Activated naive CD8-positive, alpha-beta T cell treated with anti-CD3 and anti-CD28 coated beads, Interleukin-2, amount 50 U/mL, for 24 hours (primary cell): Measurements from ENCODE around the gene RFFL.
"Not testable (repeated sequence)": the region's sequence is repeated elsewhere in the genome, so short reads cannot be mapped to it uniquely, and the experiment has no call there.

ENCODE experiments used
- ATAC-seq: fragments of 150-1000 bp; cut with Tn5 transposase; one replicate; pipeline ENCODE4 v1.10.0; 2021
- DNase-seq: peaks from one replicate; pipeline ENCODE4 v3.0.0; 2021
- H3K27ac Mint-ChIP-seq: one replicate; pipeline ENCODE4 v1.8.0; 2021; ENCODE audit warnings: mild to moderate bottlenecking, mixed read lengths
- H3K27me3 Mint-ChIP-seq: one replicate; pipeline ENCODE4 v1.8.0; 2021; ENCODE audit warnings: mixed read lengths
- H3K36me3 Mint-ChIP-seq: one replicate; pipeline ENCODE4 v1.8.0; 2021; ENCODE audit warnings: low read depth, mixed read lengths
- H3K4me1 Mint-ChIP-seq: one replicate; pipeline ENCODE4 v1.8.0; 2021; ENCODE audit warnings: mixed read lengths
- H3K4me3 Mint-ChIP-seq: one replicate; pipeline ENCODE4 v1.8.0; 2021; ENCODE audit warnings: mild to moderate bottlenecking, moderate library complexity, mixed read lengths
- H3K9me3 Mint-ChIP-seq: one replicate; pipeline ENCODE4 v1.8.0; 2021; ENCODE audit warnings: mixed read lengths

The RFFL gene

DNA sequence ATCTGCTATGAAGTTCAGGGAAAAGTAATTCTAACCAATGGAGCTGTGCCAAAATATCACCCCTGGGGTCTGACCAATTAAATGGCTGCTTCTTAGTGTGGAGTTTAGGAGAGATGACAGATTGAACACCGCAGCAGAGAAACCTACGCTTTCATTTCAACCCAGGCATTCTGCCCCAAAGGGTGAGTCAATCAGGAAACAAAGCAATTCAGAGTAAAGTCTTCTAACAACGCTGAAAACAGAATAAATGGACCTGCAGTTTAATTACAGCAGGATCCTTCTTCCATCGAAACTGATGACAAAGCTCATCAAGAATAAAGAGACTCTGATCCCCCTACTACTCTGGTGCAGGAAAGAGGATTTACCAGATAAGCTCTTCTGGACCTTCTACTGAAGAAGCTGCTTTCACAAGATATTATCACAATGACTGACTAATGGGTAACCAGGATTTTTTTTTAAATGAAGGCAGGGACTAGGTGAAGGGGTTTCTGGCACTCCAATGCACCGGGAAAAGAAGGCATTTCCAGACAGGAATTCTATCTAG lies 16.7 kb downstream of the RFFL start:
- Mint-ChIP-seq H3K4me3 (peak overlapping the region; percentile 62), H3K27me3 (no peaks in the 10 kb centered on the region), H3K9me3 (no peaks in the 10 kb centered on the region), H3K36me3 (no peaks in the 10 kb centered on the region), H3K27ac (peak overlapping the region; percentile 79), H3K4me1 (peaks cover 72% of the 10 kb centered on the region)
- DNase-seq (peak; percentile 52), ATAC-seq (peak; percentile 98)

DNA sequence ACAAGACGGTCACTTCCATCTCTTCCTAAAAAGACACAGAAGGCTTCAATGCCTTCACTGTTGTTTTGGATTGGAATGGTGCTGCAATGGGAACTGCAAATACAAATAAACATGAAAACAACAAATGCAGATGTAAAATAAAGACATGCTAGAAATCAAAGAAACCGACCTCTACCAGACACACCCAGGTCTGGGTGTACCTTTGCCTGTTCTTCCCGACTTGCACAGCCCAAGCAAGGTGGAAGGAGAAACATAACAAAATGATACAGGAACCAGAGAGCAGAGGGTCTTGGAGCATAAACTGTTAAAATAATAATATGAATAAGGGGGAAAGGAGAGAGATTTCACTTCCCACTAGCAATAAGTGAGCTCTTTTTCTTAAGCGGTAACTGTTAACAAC lies 17.3 kb downstream of the RFFL start:
- no peaks in the 10 kb centered on the region for H3K36me3 Mint-ChIP-seq
- H3K4me1 Mint-ChIP-seq, result peaks cover 66% of the 10 kb centered on the region
- H3K4me3 Mint-ChIP-seq, result peak overlapping the region; percentile 62
- H3K9me3 Mint-ChIP-seq, result no peaks in the 10 kb centered on the region
- no peaks in the 10 kb centered on the region for H3K27me3 Mint-ChIP-seq
- DNase-seq, result no peak
- ATAC-seq, result no peak
- H3K27ac Mint-ChIP-seq, result peak overlapping the region; percentile 79

DNA sequence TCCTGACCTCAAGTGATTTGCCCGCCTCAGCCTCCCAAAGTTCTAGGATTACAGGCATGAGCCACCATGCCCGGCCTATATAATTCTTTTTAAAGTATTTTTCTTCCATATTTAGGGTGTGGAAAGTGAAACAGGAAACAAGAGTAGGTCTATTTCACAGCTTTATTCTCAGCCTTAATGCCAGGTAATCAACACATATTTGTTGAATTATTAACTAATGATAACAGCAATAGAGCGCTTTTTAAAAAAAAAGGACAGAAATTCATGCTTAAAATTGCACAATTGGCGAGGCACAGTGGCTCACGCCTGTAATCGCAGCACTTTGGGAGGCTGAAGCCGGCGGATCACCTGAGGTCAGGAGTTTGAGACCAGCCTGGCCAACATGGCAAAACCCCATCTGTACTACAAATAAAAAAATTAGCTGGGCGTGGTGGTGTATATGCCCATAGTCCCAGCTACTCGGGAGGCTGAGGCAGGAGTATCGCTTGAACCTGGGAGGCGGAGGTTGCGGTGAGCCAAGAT lies 18.0 kb downstream of the RFFL start:
- H3K27me3 Mint-ChIP-seq, DNase-seq, ATAC-seq, H3K9me3 Mint-ChIP-seq, H3K36me3 Mint-ChIP-seq: not testable (repeated sequence)
- peaks cover 62% of the 10 kb centered on the region for H3K4me1 Mint-ChIP-seq
- H3K4me3 Mint-ChIP-seq, result peak overlapping the region; percentile 62
- peak overlapping the region; percentile 79 for H3K27ac Mint-ChIP-seq

DNA sequence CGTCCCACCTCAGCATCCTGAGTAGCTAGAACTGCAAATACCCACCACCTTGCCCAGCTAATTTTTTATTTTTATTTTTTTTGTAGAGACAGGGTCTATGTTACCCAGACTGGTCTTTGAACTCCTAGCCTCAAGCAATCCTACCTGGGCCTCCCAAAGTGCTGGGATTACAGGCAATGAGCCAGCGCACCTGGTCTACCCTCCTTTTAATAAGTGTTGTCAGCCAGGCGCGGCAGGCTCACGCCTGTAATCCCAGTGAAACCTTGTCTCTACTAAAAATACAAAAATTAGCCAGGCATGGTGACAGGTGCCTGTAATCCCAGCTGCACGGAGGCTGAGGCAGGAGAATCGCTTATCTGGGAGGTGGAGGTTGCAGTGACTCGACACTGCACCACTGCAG lies 19.3 kb downstream of the RFFL start:
- Mint-ChIP-seq H3K9me3 (no peaks in the 10 kb centered on the region), H3K4me3 (no peak overlapping the region), H3K27ac (no peak overlapping the region), H3K27me3 (no peaks in the 10 kb centered on the region), H3K4me1 (peaks cover 52% of the 10 kb centered on the region), H3K36me3 (no peaks in the 10 kb centered on the region)
- ATAC-seq, result no peak
- no peak for DNase-seq

DNA sequence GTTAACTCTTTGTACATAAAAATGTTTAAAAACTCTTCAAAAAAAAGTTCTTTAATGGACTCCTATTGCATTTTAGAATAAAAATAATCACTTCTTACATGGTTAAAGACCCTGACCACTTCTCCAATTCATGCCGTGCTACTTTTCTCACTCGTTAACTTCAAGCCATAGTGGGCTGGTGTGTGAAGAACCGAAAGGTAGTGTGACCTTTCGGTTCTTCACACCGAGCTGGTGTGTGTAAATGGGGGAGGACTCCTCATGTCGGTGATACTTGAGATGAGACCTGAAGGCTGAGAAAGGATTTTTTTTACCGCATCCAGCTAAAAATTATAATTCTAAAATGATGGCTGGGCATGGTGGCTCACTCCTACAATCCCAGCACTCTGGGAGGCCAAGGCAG lies 22.1 kb downstream of the RFFL start:
- no peaks in the 10 kb centered on the region for H3K36me3 Mint-ChIP-seq
- DNase-seq (no peak), ATAC-seq (no peak)
- no peaks in the 10 kb centered on the region for H3K27me3 Mint-ChIP-seq
- H3K4me1 Mint-ChIP-seq, result peaks cover 30% of the 10 kb centered on the region
- no peaks in the 10 kb centered on the region for H3K9me3 Mint-ChIP-seq
- H3K4me3 Mint-ChIP-seq, result no peak overlapping the region
- H3K27ac Mint-ChIP-seq, result no peak overlapping the region

DNA sequence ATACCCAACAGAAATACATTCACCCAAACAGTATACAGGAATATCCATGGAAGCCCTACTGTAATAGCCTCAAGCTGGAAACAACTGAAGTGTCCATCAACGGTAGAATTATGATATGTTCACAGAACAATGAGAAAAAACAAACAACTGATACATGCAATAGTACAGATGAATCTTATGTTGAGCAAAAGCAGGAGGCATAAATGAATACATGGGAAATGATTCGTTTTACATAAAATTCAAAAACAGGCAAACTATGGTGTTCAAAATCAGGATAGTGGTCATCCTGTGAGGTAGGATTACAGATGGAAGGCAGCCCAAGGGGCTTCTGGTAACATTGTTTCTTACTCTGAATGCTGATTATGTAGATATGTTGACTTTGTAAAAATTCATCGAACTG lies 25.1 kb downstream of the RFFL start:
- Mint-ChIP-seq H3K9me3 (no peaks in the 10 kb centered on the region), H3K27ac (no peak overlapping the region), H3K36me3 (no peaks in the 10 kb centered on the region), H3K4me3 (no peak overlapping the region), H3K27me3 (no peaks in the 10 kb centered on the region), H3K4me1 (peaks cover 9% of the 10 kb centered on the region)
- no peak for DNase-seq
- ATAC-seq, result no peak

DNA sequence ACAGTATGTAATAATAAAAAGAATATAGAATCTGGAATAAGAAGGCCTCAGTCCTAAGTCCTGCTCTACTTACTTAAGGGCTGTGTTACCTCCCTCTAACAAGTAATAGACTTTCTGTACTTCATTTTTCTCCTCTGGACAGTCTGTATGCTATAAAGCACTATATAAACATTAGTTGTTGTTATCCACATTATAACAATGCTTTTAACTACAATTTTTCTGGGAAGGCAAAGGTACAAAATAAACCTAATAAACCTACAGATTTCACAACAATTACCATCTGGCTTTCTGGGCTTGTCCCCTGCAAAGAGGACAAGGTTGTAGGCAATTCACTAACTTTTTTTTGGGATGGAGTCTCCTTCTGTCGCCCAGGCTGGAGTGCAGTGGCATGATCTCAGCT lies 32.7 kb downstream of the RFFL start:
- H3K4me3 Mint-ChIP-seq, result no peak overlapping the region
- no peak overlapping the region for H3K27ac Mint-ChIP-seq
- H3K27me3 Mint-ChIP-seq, result no peaks in the 10 kb centered on the region
- H3K9me3 Mint-ChIP-seq, result no peaks in the 10 kb centered on the region
- DNase-seq, result no peak
- peaks cover 24% of the 10 kb centered on the region for H3K4me1 Mint-ChIP-seq
- no peak for ATAC-seq
- H3K36me3 Mint-ChIP-seq, result no peaks in the 10 kb centered on the region

DNA sequence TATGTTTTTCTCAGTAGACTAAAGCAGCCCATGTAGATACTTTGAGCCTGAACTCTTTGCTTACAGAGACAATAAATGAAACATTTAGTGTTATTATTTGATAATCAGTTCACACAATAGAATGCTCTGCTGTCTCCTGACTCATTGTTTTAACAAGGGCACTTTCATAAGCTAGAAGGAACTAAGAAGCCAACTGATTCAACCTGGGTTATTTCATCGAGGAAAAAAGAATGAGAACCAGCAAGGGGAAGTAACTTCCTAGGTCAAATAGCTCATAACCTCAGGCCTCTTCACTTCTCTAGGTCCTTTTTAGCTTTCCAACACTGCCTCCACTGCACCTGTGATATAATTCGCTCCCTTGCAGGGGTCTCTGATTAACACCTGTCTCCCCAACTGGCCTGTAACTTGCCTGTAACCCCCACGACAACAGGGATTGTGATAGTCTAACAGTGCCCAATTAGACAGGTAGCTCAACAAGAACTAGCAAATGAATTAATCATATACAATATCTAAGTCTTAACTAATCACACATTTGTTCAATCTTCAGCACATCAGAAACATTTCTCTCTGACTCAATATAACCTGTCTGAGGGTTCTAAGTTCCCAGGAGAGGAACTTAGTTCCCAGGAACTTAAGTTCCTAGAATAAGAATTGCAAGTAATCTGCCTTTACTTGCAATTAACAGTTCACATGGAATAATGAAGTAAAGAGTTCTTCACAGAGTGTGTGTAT lies 34.8 kb downstream of the RFFL start:
- Mint-ChIP-seq H3K27ac (peak overlapping the region; percentile 19), H3K36me3 (peaks cover 2% of the 10 kb centered on the region), H3K4me3 (no peak overlapping the region), H3K4me1 (peaks cover 24% of the 10 kb centered on the region), H3K27me3 (no peaks in the 10 kb centered on the region), H3K9me3 (no peaks in the 10 kb centered on the region)
- DNase-seq, result no peak
- no peak for ATAC-seq

DNA sequence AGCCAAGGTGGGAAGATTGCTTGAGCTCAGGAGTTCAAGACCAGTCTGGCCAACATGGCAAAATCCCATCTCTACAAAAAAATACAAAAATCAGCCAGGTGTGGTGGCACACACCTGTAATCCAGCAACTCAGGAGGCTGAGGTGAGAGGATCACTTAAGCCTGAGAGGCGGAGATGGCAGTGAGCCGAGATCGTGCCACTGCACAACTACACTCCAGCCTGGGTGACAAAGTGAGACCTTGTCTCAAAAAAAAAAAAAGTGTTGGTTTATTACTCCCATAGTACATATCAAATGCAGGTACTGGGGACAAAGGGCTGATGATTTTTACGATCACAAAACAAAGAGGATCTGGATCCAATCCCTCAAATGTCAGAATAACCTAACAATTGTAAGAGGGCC lies 35.4 kb downstream of the RFFL start:
- H3K9me3 Mint-ChIP-seq, H3K27me3 Mint-ChIP-seq, H3K36me3 Mint-ChIP-seq, H3K27ac Mint-ChIP-seq, DNase-seq, ATAC-seq, H3K4me3 Mint-ChIP-seq: not testable (repeated sequence)
- H3K4me1 Mint-ChIP-seq, result peaks cover 30% of the 10 kb centered on the region

DNA sequence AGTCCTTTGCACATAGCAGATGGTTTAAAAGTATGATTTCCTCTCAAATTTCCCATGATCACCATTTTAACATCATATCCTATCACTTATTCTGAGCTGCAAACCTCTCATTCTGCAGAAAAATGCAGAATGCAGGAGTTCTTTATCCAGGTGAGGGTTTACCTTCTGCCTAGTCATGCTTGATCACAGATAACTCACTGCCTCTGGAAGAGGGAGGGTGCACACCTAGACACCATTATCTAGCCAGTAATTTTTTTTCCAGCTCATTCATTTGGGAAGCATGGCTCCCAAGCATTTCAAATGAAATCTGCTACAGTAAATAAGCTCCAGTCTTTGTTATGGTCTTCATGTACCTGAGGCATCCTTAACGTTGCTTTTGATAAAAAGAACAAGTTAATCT lies 38.0 kb downstream of the RFFL start:
- no peak for ATAC-seq
- DNase-seq, result no peak
- H3K27ac Mint-ChIP-seq, result no peak overlapping the region
- H3K4me3 Mint-ChIP-seq, result no peak overlapping the region
- H3K4me1 Mint-ChIP-seq, result peaks cover 45% of the 10 kb centered on the region
- no peaks in the 10 kb centered on the region for H3K27me3 Mint-ChIP-seq
- peaks cover 2% of the 10 kb centered on the region for H3K36me3 Mint-ChIP-seq
- no peaks in the 10 kb centered on the region for H3K9me3 Mint-ChIP-seq

DNA sequence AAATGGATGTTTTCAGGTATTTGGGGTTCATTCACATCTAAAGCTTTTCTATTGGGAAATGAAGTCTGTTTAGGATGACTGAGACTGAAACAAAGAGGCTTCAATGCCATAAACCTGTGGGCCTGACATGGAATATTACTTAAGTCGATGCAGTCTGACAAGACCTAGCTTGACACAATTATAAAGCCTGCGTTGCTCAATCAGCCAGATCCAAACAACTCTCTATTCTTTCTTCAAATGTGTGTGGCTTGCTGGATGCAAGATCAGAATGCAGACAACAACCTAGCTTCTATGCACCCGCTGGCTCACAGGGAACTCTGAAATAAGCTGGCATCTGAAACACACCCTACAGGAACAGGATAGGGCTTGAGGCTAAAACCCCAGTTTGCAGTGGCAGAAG lies 40.0 kb downstream of the RFFL start:
- Mint-ChIP-seq H3K9me3 (no peaks in the 10 kb centered on the region), H3K4me1 (peaks cover 41% of the 10 kb centered on the region), H3K36me3 (peaks cover 2% of the 10 kb centered on the region), H3K4me3 (no peak overlapping the region), H3K27me3 (no peaks in the 10 kb centered on the region), H3K27ac (peak overlapping the region; percentile 92)
- ATAC-seq (no peak), DNase-seq (no peak)

DNA sequence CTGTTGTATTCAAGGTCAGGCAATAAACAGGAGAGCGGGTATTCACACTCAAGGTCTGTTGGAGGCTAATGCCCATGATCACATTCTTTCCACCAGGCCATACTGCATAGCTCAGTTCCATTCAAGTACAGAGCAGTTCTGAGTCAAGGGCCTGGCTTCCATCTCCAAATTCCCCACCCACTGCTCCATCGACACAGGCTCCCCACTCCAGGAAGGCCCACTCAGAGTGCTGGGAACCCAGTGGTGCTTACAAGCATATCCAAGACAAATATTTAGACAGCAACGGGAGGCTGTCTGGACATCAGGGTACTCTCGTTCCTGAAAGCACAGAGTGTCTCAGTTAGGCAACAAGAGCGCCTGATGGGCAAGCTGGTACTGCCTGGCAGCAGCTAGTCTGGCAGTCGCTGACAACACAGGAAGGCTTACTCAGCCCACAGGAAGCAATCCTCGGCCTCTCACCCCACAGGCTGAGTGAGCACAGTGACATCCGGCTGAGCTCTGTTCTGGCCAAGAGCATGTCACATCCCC lies 40.9 kb downstream of the RFFL start:
- Mint-ChIP-seq H3K27ac (peak overlapping the region; percentile 92), H3K4me3 (peak overlapping the region; percentile 76), H3K4me1 (peaks cover 35% of the 10 kb centered on the region), H3K36me3 (peaks cover 4% of the 10 kb centered on the region), H3K27me3 (no peaks in the 10 kb centered on the region), H3K9me3 (no peaks in the 10 kb centered on the region)
- peak; percentile 74 for DNase-seq
- ATAC-seq, result peak; percentile 100

DNA sequence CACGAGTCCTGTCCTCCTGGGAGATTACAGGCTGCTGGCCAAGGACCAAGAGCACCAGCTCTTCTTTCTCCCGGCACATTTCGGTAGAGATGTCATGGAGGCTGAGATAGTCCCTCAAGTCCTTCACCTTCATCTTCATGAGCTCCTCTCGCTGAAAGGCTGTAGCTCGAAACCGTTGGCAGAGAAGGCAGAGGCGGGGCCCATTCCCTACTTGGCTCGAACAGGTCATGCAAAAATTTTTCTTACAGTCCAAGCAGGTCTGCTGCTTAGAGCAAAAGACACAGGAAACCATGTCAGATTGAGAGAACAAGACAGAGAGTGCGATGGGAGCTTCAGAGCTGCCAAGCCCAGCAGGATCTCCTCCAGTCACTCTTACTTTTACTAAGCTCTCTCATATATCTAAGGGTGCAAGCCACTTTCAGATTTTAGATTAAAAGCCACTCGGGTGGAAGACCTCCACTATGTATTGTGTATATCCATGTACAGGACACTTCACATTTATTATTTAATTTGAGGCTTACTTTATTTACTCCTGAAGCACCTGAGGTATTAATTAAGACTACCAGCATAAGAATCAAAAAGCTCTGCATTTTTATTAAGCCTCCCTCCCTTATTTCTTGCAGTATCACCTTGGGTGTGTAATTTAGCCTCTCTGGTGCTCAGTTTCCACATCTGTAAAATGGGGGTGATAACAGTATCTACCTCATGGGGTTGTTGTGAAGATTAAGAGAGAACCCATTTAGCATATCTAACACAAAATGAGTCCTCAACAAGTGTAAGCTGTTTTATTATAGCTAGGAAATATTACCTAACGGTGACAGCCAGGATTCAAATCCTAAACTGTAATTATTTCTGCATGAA lies 41.8 kb downstream of the RFFL start:
- peak overlapping the region; percentile 76 for H3K4me3 Mint-ChIP-seq
- ATAC-seq, result no peak
- H3K4me1 Mint-ChIP-seq, result peaks cover 35% of the 10 kb centered on the region
- H3K9me3 Mint-ChIP-seq, result no peaks in the 10 kb centered on the region
- no peaks in the 10 kb centered on the region for H3K27me3 Mint-ChIP-seq
- no peak for DNase-seq
- peak overlapping the region; percentile 92 for H3K27ac Mint-ChIP-seq
- H3K36me3 Mint-ChIP-seq, result peaks cover 4% of the 10 kb centered on the region

DNA sequence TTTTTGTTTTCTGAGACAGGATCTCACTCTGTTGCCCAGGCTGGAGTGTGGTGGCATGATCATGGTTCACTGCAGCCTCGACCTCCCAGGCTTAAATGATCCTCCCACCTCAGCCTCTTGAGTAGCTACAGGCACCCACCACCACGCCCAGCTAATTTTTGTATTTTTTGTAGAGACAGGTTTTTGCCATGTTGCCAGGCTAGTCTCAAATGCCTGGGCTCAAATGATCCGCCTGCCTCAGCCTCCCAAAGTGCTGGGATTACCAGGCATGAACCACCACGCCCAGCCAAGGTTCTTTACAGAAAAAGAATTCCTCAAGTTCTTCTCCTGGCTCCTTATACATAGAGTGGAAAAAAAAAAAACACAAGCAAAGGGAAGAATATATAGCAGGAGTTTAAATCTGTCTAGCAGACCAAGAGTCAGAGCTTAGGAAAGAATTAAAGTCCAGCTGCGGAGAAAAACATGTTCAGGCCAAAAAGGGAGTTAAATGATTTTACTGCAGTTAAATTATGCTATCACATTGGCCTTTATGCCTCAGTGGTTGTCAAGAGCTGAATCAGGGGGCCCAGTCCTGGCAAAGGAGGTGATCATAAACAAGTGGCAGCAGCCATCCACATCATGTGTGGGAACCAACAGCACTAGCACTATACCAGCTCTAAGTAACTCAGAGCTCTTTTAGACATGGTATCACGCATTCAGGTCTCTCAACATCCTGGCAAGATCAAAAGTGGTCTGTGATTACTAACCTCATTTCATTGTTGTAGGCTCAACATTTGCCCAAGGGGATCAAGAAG lies 43.9 kb downstream of the RFFL start:
- Mint-ChIP-seq H3K27me3 (no peaks in the 10 kb centered on the region), H3K36me3 (peaks cover 3% of the 10 kb centered on the region), H3K4me1 (peaks cover 35% of the 10 kb centered on the region), H3K9me3 (no peaks in the 10 kb centered on the region), H3K27ac (no peak overlapping the region), H3K4me3 (no peak overlapping the region)
- DNase-seq, result no peak
- ATAC-seq, result no peak
